ENCODE measurements around the gene CISH.
A peak's percentile ranks its signal among the peaks of the same experiment; 100 is the strongest.

Gene CISH

DNA sequence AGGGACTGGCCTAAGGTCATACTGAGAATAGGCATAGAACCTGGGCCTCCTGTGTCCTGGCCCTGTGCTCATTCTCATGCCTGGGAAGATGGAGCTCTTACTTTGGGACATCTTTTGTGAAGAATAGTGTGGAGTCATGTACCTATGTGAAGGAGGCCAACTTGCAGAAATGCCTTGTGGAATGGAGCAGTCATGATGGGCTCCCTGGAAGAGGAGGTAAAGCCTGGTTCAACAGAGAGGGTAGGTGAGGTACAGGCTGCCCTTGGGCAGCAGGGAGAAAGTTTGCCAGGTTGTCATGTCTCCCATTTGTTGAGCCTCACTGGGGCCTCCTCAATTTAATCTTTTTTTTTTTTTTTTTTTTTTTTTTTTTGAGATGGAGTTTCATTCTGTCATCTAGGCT is 23.5 kb upstream of the CISH start:
- no peak for DNase-seq

DNA sequence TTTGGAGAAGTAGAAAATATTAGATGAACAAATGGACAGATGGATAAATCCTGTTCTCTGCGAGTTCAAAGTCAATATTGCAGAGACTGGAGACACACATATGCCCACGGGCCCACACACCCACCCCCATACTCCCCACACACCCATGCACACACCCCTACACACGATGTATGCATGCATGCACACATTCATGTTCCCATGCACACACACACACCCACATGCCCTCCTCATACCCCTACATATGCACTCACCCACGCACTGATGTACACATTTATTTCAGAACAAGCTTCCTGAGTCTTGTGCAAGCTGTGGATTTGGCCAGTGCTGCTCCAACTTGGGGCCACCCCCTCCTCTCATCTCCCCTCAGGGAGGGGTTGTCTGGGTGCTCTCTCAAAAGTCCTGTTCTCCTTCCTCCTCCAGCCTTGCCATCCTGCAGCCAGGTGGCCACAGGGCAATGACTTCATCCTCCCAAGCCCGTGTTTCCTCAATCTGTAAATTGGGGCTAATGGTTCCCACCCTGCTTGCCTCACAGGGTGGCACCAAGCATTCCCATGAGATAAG is 21.7 kb upstream of the CISH start:
- DNase-seq = no peak

DNA sequence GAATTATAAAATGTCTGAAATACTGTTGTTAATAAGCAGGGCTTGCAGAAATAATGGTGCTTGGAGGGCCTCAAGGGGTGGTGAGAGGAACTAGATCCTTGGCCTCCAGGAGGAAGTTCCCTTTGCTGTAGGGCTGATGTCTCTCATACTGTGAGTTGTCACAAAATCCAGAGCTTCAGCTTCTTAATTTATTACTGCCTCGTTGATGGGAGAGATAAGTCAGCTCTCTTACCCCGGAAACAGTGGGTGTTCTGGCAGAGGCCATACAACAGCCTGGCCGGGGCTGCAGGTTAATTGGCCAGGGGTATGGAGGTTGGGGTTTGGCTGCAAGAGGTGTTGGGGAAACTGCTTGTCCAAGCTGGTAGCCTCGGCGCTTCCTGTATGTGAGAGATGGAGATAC is 20.9 kb upstream of the CISH start:
- DNase-seq = no peak

DNA sequence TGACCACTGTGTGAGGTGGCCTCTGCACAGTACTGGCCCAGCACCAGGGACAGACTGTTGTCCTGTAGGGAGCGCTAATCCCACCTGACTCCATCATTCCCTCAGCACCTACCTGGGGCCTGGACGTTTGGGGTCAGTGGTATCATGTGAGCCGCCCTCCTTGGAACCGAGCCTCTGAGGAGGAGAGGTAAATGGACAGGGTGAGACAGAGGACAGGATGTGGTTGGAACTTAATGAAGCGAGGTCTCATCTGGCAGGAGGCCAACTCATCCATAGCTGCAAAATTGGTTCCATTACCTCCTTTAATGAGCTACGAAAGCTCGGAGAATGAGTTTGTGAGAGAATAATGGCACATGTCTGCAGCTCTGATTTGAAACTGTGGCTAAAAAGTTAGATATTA is 19.3 kb upstream of the CISH start:
- DNase-seq = no peak

DNA sequence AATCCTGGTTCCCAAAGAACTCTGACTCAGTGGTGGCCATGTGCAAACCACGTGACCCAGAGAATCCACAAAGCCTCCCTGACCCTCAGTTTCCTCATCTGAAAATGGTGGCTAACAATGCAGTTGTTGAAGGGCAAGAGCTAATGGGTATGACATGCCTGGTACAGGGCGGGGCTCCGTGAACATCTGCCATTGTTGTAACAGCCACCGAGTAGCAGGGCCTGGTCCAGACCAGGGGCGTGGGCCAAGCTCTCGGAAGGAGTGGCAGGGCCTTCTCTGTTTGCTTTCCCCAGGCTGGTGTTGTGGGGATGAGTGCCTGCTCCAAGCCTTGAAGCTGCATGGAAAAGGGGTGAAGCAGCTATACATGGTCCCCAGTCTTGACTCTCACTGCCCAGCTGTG is 18.8 kb upstream of the CISH start:
- no peak for DNase-seq

DNA sequence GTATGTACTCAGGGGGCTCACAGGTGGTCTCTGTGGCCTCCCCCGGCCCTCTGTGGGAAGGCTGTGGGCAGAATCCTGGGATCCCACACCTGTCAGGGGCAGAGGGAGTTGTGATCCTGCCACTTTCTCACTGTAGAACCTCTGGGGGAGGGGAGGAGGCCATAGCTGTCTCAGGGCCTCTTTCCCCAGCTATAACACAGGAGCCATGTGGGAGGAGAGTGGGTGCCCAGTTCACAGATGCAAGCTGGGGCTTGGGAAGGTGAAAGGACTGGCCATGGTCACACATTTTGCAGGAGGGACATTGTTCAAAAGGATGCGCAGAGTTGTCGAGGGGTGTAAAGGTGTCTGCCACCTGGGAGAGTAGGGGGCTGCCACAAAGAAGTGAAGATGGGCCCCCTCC is 17.0 kb upstream of the CISH start:
- no peak for DNase-seq

DNA sequence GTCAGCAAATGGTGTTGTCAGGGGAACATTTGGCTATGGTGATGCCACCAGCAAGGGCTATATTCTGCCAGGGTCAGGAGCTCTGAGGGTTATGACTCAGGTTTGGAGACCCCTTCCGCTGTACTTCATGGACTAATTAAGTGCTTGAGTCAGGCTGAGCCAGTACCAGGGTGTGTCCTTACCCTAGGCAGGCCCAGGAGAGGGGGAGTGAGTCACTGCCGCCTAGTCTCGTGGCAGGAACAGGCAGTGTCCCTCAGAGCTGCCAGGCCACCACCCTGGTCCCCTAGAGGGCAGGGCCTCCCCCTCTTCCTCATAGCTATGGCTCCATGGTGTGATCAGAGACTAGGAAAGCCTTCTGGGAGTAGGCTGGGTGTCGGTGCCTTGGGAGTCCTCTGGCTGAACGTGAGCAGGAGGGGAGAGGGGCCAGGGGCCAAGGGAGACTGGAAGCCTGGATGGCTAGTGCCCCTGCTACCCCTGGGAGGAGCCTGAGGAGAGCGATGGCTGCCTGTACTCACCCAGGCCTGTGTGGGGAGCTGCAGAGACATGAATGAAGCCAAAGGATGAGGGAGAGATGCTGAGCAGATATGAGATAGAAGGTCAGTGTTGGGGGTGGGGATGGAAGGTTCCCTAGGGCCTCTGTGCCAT is 16.0 kb upstream of the CISH start:
- DNase-seq = peak in 1 of 2 donors; percentile 82

DNA sequence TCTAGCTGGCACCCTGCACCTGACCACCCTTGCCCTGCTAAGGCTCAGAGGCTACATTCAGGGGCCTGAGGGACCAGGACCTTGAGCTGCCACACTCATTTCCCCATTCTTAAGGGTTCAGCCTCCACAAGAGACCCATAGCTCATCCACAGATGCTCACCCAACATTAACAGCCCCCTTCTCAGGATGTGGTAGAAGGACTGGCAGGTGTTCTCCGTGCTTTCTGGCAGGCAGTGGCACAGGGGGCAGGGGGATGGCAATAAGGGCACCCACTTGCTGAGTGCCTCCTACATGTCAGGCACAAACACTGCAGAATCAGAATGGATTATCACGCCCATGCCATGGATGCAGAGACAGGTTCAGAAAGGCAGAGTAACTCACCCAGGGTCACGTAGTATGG is 14.8 kb upstream of the CISH start:
- DNase-seq = no peak

DNA sequence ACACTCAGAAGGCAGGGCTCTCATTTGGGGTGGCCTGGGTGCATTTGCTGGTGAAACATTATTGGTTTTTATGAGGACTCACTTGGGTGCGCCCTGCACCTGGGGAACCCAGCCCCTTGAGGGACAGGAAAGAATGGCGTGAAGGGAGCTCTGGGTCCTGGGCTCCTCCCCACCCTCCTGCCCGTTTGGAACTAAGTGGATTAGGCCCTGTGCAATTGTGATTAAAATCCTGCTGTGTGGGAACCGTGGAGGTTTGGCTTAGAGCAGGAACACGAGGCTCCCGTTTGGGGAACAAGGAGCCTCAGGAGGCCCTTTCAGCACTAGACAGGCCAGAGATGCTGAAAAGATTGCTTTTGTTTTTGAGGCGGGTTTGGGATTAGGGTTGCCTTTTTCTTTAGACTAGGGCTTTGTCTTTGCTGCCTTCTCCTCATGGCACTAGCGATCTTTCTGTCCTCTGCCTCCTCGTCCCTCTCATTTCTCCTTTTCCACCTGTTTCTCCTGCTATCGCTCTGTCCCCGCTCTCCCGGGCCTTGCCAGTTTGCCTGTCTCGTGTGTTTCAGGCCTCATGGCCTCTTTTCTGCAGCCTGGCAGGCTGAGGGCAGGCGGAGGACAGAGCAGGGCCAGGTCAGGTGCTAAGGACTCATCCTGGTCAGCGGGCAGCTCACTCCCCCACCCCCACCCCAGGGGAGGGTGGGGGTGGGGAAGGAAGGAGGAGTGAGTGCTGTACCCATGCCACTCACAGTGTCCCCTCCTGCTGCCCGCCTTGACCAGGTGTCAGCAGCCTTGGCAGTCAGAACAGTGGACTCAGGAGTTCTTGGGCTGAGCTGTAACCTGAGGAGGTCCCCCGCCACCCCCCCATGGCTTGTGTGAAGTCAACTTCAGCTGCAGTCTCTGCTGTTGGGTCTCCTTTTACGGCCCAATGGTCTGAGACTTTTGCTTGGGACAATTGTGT is 13.9 kb upstream of the CISH start:
- no peak for DNase-seq

DNA sequence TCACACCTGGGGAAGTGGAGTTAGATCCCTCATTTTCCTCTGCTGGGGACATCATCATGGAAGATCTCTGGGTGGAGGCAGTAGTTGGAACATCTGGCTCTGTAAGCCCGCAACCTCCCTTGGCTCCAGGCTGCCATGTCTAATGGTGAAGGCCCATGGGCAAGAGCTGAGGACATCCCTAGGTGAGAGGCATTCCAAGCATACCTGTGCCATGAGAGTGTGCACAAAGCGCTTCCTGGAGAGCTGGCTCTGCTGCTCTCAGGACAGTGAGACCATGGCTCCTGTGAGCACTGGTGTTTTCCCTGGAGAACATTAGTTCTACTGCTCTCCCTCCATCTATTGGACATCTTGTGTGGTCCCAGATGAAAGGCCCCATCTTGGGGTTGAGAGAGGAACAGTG is 13.1 kb upstream of the CISH start:
- DNase-seq = no peak

DNA sequence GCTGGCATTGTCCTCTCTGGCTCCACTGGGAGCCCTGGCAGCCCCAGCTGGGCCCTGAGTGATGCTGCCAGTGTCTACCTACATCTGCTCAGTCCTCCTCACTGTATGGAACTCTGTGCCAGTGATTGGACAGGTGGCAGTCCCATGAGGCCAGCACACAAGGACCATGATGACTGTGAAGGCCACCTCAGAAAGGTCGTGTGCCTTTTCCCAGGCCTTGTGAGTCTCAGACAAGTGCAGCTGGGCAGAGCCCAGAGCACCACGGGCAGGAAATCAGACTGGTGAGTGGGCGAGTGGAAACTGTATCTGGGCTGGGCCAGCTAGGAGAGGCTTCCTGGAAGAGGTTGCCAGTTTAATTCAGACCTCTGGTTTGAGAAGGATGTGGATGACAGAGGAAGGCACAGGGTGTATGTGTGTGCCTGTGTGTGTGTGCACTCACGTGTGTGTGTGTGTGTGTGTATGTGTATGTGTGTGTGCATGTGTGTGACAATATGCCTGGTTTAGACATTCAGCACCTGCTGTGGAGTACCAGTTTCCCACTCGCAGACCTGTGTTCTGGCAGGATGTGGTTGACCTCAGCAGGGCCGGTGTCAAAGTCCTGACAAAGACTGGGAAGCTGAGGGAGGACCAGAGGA is 12.4 kb upstream of the CISH start:
- peak; percentile 37 to 58 for DNase-seq

DNA sequence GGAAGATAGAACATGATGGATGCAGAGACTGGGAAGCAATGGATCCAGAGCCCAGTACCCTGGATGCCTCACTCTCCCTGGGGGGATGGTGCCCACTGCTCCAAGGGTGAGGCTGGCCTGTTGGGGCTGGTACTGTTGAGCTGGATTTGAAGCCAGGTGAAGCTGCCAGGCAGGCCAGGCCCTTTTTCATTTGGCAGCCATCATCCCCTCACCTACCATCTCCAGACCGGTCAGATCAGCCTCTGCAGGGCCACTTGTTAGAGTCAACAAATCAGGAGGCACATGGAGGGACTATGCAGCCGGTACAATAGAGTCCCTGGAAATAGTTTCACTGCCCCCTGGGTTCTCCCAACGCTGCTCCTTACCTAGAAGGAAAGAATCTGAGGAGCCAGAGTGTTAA is 11.3 kb upstream of the CISH start:
- DNase-seq = no peak

DNA sequence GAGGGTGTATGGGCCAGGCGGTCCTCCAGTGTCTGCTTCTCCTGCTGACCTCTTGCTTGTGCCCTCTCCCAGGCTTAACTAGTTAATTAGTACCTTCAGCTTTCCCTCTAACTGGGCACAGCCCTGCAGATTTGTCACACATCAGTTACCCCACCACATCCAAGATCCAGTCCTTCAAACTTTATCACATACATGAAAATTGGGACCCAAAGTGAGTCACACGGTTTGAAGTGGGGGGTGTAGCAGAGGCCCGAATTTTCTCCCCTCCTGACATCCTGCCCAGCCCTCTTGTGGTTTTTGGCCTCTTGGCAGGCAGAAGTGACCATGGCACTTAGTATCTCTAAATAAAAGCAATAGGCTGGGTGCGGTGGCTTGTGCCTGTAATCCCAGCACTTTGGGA is 9.2 kb upstream of the CISH start:
- peak in 1 of 2 donors; percentile 45 for DNase-seq

DNA sequence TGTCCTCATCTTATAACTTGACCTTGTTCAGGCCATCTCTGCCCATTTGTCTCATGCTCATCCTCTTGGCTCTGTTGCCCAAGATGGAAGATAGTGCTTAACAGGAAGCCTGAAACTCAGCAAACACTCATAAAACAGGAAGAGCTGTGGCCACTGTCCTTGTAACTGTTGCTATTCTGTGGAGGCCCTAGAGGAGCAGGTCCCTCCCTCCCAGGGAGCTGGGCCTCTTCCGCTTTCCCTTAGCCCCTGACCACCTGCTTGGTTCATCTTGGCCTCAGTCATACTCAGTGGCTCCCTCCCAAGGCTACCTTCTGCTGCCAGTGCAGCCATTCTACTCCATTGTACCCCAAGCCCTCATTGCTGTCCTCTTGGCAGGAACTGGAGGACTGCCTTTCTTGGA is 8.8 kb upstream of the CISH start:
- peak in 1 of 2 donors; percentile 70 for DNase-seq

DNA sequence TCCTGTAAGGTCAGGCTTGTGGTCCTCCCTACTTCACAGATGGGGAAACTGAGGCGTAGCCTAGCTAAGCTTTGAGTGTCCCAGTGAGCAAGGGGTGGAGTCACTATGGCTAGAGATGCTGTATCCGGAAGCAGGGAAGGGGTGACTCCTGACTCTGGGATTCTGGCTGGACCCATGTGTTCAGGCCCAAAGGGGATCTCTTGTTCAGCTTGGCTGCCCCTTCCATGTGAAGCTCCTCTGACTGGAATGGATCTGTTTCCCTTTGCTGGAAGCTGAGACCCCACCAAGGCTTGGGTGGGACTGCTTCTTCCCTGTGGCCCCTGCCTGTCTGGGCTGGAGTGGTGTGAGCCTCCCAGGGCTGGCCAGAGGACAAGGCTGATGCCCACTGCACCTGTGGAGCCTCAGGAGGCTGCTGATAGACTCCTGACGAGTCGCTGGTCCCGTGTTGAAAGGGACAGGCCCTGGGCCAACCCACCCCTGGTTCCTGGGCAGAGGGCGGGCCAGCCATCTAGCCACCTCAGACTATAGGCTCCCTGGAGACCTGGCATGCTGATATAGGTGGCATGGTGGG is 6.4 kb upstream of the CISH start:
- no peak for DNase-seq

DNA sequence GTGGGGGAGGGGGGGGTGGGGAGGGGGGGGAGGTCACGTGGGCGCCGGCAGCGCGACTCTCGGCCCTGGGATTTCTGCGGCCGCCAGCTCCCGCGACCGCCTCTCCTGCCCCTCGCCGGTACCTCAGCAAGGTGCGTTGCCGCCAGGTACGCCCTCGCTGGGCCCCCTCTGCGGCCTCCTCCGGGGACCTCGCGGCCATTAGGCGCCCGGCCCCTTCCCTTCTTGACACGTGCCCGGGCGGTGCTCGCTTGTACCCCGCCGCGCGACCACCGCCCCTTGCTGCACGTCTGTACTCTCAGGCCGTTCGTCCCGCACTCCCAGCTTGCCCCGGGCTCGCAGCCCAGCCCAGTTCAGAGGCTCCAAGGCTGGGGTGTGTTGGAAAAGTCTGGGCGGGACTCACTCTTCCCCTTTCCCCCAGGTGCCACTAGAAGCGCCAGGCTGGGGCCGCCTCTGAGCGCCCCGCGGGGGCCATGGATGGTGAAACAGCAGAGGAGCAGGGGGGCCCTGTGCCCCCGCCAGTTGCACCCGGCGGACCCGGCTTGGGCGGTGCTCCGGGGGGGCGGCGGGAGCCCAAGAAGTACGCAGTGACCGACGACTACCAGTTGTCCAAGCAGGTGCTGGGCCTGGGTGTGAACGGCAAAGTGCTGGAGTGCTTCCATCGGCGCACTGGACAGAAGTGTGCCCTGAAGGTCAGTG is 5.7 kb upstream of the CISH start, which contains the start of gene MAPKAPK3:
TSS of gene MAPKAPK3 (plus strand) at position 56 of the 696 bp plus-strand sequence. CDS start at position 471, 415 bp downstream.
- peak; percentile 27 to 44 for DNase-seq

DNA sequence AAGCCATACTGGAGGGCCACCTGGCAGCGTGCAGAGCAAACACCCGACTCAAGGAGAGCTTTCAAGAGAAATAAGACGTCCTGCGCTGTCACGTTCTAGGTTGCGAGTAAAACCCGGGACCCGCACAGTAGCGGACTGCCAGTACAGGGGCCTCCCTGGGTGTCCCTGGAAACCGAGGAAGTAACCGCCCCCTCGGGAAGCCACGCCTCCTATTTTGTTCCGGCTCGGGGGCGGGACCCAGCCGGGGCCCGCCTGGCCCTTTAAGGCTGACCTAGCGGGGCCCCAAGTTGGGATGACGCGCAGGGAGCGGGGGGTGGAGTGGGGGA is 5.2 kb upstream of the CISH start:
- peak; percentile 95 to 97 for DNase-seq

DNA sequence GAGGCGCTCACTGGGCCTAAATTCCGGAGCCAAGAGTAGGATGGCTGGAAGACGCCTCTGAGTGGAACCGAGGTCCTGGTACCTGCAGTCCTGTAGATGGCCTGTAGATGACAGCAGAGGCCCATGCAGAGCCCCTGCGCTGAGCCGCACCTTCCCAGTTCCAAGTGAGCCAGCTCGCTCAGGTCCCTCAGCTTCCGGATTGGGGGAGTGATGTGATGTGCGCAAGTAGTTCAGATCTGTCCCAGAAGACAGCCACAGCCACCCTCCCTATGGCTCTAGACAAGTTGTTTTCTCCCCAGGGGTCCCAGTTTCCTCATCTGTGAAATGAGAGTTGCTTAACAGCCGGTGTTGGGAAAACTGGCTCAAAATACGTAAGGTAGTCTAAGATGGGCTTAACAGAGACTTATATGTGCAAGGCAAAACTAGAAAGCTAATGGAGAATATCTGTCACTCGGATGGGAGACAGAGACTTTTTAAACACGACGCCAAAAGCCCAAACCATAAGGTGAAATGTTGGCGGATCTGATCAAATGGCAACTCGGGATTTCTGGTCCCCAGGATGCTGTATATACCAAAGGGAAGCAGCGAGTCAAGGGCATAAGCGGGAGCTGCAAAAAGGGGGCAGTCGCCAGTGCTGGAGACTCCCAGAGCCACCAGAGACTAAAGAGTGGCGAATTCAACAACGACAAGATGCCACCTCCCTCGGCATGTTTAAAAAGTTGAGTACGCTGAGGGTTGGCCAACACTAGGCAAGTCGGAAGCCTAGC is 4.6 kb upstream of the CISH start:
- peak; percentile 86 to 87 for DNase-seq

DNA sequence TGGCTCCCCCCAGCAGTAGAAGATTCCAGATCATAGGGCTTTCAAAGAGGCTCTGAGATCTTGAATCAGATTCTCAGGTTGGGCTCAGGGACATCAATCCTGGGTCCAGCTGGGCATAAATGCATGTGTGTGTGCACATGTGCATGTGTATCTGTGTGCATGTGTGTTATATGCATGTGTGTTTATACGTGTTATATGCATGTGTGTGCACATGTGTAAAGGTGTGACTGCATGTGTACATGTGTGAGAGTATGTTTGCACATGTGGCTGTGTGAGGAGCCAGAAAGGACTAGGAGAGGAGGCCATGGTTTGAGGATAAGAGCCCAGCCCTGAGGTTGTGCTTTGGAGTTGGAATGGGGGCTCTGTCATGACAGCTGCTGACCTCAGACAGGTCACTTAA is 3.6 kb upstream of the CISH start:
- no peak for DNase-seq

DNA sequence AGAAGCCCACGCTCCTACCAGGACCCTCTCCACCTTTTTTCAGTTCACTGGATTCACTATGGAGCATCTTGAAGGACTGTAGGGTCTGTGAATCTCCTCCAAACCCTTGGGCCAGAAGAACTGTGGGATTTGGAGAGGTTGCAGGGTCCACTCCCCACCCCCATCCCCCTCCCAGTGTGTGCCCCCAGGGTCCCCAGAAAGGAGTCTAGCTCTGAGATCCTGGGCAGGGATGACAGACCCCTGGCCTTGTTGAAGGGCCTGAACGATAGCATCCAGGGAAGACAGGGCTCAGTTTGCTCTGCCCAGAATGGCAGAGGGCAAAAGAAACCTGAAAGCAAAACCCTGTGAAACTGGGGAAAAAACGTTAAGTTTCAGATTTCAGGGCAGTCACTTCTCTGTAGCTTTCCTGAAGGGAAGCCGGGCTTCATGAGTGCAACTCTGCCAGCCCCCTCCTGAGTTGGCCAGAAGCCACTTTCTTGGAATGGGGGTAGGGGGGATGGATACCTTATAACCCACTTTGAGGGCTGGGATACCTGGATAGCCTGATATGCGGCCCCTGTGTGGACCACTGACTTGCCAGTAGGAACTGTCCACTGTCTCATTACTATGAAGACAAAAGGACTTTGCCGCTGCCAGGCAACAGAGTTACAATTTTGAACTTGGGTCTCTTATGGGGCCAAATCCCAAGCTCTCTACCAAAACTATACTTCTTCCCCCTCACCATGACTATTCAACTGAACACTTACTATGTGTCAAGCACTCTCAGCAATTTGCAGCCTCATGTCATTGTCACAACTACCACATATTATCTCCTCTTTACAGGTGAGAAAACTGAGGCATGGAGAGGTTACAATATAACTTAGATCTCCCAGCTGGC is 1.6 kb upstream of the CISH start:
- peak in 1 of 2 donors; percentile 44 for DNase-seq
